GM12875 (cell line): Measurements from ENCODE around the gene DUSP9.
"Not testable (repeated sequence)": the region's sequence is repeated elsewhere in the genome, so short reads cannot be mapped to it uniquely, and the experiment has no call there.

ENCODE experiments used
- H3K4me3 ChIP-seq: one replicate; pipeline ENCODE4 v1.5.1; 2011; ENCODE audit warnings: low read depth, low read length, control low read depth
- TF ChIP-seq, protein P1 (sequence below): IDR thresholded peaks from 2 replicates; pipeline ENCODE4 v1.5.1; 2011; ENCODE audit warnings: low read depth, mild to moderate bottlenecking, control low read depth, inconsistent platforms, low read length, moderate library complexity, borderline replicate concordance; ENCODE audit not compliant: insufficient read depth

Gene DUSP9

DNA sequence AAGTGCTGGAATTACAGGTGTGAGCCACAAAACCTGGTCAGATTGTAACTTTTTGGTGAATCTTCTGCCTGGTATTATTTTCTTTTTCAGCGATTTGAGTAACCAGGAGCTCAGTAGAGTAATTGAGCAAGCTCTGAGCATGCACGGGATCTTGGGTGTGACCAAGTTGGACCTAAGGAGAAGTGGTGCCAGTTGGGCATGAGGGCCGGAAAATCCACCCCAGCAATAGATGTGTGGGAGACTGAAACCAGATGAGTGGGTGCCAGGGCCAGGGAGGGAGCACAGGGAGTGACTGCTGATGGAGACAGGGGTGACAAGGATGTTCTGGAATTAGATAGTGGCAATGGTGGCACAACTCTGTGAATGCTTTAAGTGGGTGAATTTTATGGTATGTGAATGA, 44.4 kb upstream of the DUSP9 start:
- TF ChIP-seq, protein P1, sequence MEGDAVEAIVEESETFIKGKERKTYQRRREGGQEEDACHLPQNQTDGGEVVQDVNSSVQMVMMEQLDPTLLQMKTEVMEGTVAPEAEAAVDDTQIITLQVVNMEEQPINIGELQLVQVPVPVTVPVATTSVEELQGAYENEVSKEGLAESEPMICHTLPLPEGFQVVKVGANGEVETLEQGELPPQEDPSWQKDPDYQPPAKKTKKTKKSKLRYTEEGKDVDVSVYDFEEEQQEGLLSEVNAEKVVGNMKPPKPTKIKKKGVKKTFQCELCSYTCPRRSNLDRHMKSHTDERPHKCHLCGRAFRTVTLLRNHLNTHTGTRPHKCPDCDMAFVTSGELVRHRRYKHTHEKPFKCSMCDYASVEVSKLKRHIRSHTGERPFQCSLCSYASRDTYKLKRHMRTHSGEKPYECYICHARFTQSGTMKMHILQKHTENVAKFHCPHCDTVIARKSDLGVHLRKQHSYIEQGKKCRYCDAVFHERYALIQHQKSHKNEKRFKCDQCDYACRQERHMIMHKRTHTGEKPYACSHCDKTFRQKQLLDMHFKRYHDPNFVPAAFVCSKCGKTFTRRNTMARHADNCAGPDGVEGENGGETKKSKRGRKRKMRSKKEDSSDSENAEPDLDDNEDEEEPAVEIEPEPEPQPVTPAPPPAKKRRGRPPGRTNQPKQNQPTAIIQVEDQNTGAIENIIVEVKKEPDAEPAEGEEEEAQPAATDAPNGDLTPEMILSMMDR = no peak

GRCh38 chrX:153603131-153603656, 43.8 kb upstream of the DUSP9 start:
- TF ChIP-seq, protein P1 = no peak
- no peak overlapping the region for H3K4me3 ChIP-seq

More for the DNA sequence above, 44.4 kb upstream of the DUSP9 start:
- H3K4me3 ChIP-seq = no peak overlapping the region

DNA sequence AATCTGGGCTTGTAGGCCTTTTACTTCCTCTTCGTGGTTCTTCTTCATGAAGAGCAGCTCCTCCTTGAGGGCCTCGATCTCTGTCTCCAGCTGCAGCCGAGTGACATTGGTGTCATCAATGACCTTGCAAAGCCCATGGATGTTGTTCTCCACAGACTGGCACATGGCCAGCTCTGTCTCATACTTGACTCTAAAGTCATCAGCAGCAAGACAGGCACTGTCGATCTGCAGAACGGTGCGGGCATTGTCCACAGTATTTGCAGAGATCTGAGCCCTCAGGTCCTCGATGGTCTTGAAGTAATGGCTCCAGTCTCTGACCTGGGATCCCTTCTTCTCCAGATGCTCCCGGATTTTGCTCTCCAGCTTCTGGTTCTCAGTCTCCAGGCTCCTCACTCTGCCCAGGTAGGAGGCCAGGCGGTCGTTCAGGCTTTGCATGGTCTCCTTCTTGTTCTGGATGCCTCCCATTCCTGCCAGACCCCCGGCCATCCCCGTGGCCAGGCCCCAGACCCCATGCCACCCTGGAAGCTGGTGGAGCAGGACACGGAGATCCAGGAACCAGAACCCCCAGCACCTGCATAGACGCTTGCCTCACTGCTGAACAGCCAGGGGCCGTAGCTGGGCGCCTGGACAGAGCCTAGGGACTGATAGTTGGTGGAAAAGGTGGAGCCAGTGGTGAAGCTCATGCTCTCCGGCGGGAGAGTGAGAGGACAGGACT, 42.2 kb upstream of the DUSP9 start:
- not testable (repeated sequence) for H3K4me3 ChIP-seq

- TF ChIP-seq, protein P1 = no peak
- no peak overlapping the region for H3K4me3 ChIP-seq
Observed at GRCh38 chrX:153606503-153606902, 40.5 kb upstream of the DUSP9 start.

DNA sequence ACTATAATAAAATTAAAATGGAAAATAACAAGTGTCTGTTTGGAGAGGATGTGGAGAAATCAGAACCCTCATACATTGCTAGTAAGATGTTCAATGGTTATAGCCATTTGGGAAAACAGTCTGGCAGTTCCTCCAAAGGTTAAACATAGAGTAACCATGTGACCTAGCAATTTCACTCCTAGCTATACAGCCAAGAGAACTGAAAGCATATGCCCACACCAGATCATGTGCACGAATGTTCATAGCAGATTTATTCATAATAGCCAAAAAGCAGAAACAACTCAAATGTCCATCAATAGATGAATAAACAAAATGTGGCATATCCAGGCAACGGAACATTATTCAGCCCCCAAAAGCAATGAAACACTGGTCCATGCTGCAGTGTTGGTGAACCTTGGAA, 38.6 kb upstream of the DUSP9 start:
- TF ChIP-seq, protein P1 = no peak
- no peak overlapping the region for H3K4me3 ChIP-seq

DNA sequence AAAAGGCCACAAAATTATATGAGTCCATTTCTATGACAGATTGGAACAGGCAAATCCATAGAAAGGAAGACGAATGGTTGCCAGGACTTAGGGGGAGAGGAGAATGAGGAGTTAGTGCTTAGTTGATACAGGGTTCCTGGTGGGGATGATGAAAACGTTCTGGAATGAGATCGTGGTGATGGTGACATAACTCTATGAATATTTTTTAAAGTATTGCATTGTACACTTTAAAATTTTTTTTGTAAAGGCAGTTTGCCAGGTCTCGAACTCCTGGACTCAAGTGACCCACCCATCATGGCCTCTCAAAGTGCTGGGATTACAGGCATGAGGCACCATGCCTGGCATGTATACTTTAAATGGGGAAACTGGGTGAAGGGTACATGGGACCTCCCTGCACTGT, 38.2 kb upstream of the DUSP9 start:
- H3K4me3 ChIP-seq = no peak overlapping the region
- TF ChIP-seq, protein P1 = no peak

- H3K4me3 ChIP-seq = peak overlapping the region; percentile 29
- TF ChIP-seq, protein P1 = peak; percentile 81
Observed at GRCh38 chrX:153609917-153610835, 36.8 kb upstream of the DUSP9 start.
